Osteocyte (in vitro differentiated cells): ENCODE results near the gene LUC7L2. TPM values are rescaled to one million over a fixed set of nuclear protein-coding genes. Genes with fewer than 3 reads are reported as not detected.

ENCODE experiments used
- DNase-seq: peaks from one replicate; pipeline ENCODE4 v3.0.0; 2021; ENCODE audit warnings: mixed read lengths; ENCODE audit not compliant: unreplicated experiment; ENCODE audit errors: extremely low spot score
- H3K27ac Mint-ChIP-seq: one replicate; pipeline ENCODE4 v1.8.0; 2021; ENCODE audit warnings: mild to moderate bottlenecking, mixed read lengths; ENCODE audit not compliant: unreplicated experiment
- H3K27me3 Mint-ChIP-seq: one replicate; pipeline ENCODE4 v1.8.0; 2021; ENCODE audit warnings: mixed read lengths; ENCODE audit not compliant: unreplicated experiment
- H3K36me3 Mint-ChIP-seq: one replicate; pipeline ENCODE4 v1.8.0; 2021; ENCODE audit warnings: mixed read lengths; ENCODE audit not compliant: unreplicated experiment
- H3K4me1 Mint-ChIP-seq: one replicate; pipeline ENCODE4 v1.8.0; 2021; ENCODE audit warnings: mixed read lengths; ENCODE audit not compliant: unreplicated experiment
- H3K4me3 Mint-ChIP-seq: one replicate; pipeline ENCODE4 v1.8.0; 2021; ENCODE audit warnings: mild to moderate bottlenecking, moderate library complexity, mixed read lengths; ENCODE audit not compliant: unreplicated experiment
- H3K9me3 Mint-ChIP-seq: one replicate; pipeline ENCODE4 v1.8.0; 2021; ENCODE audit warnings: mixed read lengths; ENCODE audit not compliant: unreplicated experiment
- total RNA-seq: library from RNA; stranded (reverse); gene quantifications from 2 replicates; pipeline ENCODE4 v1.2.1, GENCODE V29; 2021
- TF ChIP-seq, protein P1 (sequence below): fragments of 200-600 bp; sonication (generic); IDR thresholded peaks from 2 replicates; pipeline ENCODE4 v1.5.0; 2021; ENCODE audit warnings: antibody characterized with exemption, mild to moderate bottlenecking, moderate library complexity

The LUC7L2 gene
- total RNA-seq, 1 donor from 2014 or later: 112 TPM

DNA sequence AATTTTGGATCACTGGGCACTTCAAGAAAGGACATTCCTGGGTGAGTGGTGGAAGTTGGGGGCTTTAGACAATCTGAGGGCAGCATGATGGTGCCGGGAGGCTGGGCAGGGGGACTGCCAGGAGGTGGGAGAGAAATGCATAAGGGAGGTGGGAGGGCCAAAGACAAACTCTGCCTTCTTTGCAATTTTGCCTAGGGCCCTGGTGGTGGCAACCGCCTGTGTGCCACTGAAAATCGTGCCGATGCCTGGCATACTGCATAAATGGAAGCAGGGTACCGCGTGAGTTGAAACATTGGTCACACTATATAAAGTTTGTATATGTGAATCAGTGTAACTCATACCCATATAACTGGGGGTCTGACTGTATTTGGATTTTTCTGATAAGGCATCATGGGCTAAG, 3.3 kb downstream of the LUC7L2 start:
- DNase-seq: no peak

DNA sequence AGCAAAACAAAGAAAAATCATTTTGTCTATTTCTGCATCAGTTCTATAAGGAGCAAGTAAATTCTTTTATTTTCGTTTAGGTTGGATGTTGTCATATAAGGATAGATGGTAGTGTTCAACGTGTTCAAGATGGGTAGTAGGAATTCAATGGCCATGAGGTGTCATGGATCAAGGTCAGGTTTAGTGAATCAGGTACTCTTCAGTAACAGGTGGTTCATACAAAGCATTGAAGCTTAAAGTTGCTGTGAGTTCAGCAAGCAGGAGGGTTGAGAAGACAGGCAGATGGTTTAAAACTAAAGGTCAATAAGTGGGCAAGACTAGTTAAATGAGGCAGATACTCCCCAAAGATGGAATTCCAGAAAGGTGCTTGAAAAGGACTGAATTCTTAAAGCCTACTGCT, 5.6 kb downstream of the LUC7L2 start:
- TF ChIP-seq, protein P1, sequence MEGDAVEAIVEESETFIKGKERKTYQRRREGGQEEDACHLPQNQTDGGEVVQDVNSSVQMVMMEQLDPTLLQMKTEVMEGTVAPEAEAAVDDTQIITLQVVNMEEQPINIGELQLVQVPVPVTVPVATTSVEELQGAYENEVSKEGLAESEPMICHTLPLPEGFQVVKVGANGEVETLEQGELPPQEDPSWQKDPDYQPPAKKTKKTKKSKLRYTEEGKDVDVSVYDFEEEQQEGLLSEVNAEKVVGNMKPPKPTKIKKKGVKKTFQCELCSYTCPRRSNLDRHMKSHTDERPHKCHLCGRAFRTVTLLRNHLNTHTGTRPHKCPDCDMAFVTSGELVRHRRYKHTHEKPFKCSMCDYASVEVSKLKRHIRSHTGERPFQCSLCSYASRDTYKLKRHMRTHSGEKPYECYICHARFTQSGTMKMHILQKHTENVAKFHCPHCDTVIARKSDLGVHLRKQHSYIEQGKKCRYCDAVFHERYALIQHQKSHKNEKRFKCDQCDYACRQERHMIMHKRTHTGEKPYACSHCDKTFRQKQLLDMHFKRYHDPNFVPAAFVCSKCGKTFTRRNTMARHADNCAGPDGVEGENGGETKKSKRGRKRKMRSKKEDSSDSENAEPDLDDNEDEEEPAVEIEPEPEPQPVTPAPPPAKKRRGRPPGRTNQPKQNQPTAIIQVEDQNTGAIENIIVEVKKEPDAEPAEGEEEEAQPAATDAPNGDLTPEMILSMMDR: no peak

More for the DNA sequence above, 3.3 kb downstream of the LUC7L2 start:
- H3K27me3 Mint-ChIP-seq: no peaks in the 10 kb centered on the region
- H3K4me3 Mint-ChIP-seq: no peak overlapping the region
- H3K27ac Mint-ChIP-seq: no peak overlapping the region
- TF ChIP-seq, protein P1: no peak
- H3K36me3 Mint-ChIP-seq: peaks cover 6% of the 10 kb centered on the region
- H3K4me1 Mint-ChIP-seq: peaks cover 49% of the 10 kb centered on the region
- no peaks in the 10 kb centered on the region for H3K9me3 Mint-ChIP-seq

DNA sequence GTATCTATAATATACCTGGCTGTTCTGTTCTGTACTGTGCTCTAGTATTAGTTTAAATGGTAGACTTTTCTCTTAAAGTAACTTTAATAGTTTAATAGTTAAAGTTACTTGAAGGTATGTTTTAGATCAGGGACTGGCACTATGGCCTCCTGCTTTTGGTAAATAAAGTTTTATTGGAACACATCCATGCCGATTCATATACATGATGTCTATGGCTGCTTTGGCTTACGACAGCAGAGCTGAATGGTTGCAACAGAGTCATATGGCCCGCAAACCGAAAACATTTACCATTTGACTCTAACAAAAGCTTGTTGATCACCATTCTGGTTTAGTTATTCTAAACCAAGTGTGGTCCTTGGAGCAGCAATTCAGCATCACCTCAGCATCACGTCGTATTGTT, 6.7 kb downstream of the LUC7L2 start:
- H3K4me1 Mint-ChIP-seq: peaks cover 46% of the 10 kb centered on the region
- H3K27ac Mint-ChIP-seq: no peak overlapping the region
- peaks cover 9% of the 10 kb centered on the region for H3K36me3 Mint-ChIP-seq
- no peaks in the 10 kb centered on the region for H3K27me3 Mint-ChIP-seq
- TF ChIP-seq, protein P1: no peak
- DNase-seq: no peak
- H3K9me3 Mint-ChIP-seq: no peaks in the 10 kb centered on the region
- no peak overlapping the region for H3K4me3 Mint-ChIP-seq

More for the DNA sequence above, 5.6 kb downstream of the LUC7L2 start:
- H3K27ac Mint-ChIP-seq: no peak overlapping the region
- DNase-seq: no peak
- no peaks in the 10 kb centered on the region for H3K9me3 Mint-ChIP-seq
- H3K27me3 Mint-ChIP-seq: no peaks in the 10 kb centered on the region
- peaks cover 9% of the 10 kb centered on the region for H3K36me3 Mint-ChIP-seq
- no peak overlapping the region for H3K4me3 Mint-ChIP-seq
- H3K4me1 Mint-ChIP-seq: peaks cover 48% of the 10 kb centered on the region

DNA sequence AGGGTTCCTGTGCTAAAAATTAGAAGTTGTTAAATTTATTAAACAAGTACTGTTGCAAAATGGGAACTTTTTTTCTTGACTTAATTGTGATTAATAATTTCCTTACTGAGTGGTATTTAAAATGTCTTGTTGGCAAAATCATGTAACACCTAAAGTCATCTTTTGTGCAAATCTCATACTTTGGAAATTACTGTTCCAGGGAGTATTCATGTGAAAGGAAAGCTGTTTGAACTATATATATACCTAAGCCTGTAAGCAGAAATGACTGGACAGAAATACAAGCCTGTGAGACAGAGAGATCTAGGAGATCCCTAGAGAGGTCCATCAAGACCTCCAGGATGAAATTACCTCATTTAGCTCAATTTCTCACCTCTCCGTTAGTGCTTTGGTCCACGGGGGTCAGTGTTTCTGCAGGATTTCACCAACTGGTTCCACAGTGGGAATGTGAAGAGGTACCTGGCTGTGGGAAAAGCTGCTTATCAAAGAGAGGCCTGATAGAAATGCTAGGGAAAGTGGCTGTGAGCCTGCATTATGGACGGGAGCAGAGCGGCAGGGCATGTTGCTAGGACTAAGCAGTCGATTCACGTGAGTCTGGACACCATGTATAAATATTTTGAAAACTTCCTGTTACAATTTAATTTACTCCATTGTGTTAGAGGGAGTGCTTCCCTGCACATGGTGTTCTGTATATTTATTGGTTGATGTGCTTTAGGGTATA, 7.9 kb downstream of the LUC7L2 start:
- H3K27me3 Mint-ChIP-seq: no peaks in the 10 kb centered on the region
- H3K27ac Mint-ChIP-seq: no peak overlapping the region
- no peaks in the 10 kb centered on the region for H3K9me3 Mint-ChIP-seq
- H3K4me3 Mint-ChIP-seq: no peak overlapping the region
- peaks cover 38% of the 10 kb centered on the region for H3K4me1 Mint-ChIP-seq
- peaks cover 9% of the 10 kb centered on the region for H3K36me3 Mint-ChIP-seq
- TF ChIP-seq, protein P1: no peak
- no peak for DNase-seq

DNA sequence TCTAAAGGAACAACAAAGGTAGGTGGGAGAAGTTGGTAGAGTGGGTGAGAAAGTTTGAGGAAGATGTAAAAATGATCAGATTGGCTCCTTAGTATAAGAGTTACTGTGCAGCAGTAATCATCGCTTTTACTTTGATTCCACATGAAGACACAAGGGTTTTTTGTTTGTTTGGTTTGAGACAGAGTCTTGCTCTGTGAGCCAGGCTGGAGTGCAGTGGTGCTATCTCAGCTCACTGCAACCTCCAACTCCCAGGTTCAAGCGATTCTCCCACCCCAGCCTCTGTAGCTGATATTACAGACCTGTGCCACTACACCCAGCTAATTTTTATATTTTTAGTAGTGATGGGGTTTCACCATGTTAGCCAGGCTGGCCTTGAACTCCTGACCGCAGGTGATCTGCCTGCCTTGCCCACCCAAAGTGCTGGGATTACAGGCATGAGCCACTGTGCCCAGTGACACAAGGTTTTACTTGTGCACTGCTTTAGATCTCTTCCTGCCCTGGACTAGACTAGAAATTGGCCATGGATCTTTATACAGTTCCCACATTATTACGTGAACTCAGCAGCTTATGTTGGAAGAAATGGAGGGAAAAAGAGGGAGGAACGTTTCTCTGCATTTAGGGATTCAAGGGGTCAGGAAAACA, 10.7 kb downstream of the LUC7L2 start:
- H3K27ac Mint-ChIP-seq: no peak overlapping the region

More for the DNA sequence above, 10.7 kb downstream of the LUC7L2 start:
- Mint-ChIP-seq H3K4me1 (peaks cover 37% of the 10 kb centered on the region), H3K36me3 (peaks cover 6% of the 10 kb centered on the region), H3K9me3 (no peaks in the 10 kb centered on the region), H3K4me3 (no peak overlapping the region), H3K27me3 (no peaks in the 10 kb centered on the region)
- DNase-seq: no peak
- TF ChIP-seq, protein P1: no peak
